Peyer's patch (tissue), 4 donors: ENCODE results near the gene TLR9. TPM values are rescaled to one million over a fixed set of nuclear protein-coding genes. Genes with fewer than 3 reads are reported as not detected.

ENCODE experiments used
- DNase-seq, 3 donors: peaks; one replicate each; pipeline ENCODE4 v3.0.0-alpha.2; 2017 to 2019
- H3K27ac ChIP-seq, 4 donors: fragments of 200-600 bp; sonication (generic); one replicate each; pipeline ENCODE4 v1.5.1; 2016 to 2019
- H3K27me3 ChIP-seq, 2 donors: fragments of 200-600 bp; sonication (generic); one replicate each; pipeline ENCODE4 v1.5.1; 2019
- H3K36me3 ChIP-seq, 3 donors: fragments of 200-600 bp; sonication (generic); one replicate each; pipeline ENCODE4 v1.5.1; 2016 to 2019
- H3K4me1 ChIP-seq, 4 donors: fragments of 200-600 bp; sonication (generic); one replicate each; pipeline ENCODE4 v1.5.1; 2016 to 2019
- H3K4me3 ChIP-seq, 4 donors: fragments of 200-600 bp; sonication (generic); 1 replicate in 3 of 4; 2 replicates in 1 of 4; pipeline ENCODE4 v1.5.1; 2016 to 2019; ENCODE audit warnings: mild to moderate bottlenecking in 1 of 4
- H3K9me3 ChIP-seq, 4 donors: fragments of 200-600 bp; sonication (generic); one replicate each; pipeline ENCODE4 v1.5.1; 2016 to 2019; ENCODE audit warnings: mild to moderate bottlenecking in 1 of 4
- POLR2A ChIP-seq, 2 donors: fragments of 450-650 bp; IDR thresholded peaks; one replicate each; pipeline ENCODE4 v1.5.1; 2017; ENCODE audit warnings: antibody characterized with exemption in 2 of 2, mild to moderate bottlenecking in 2 of 2, moderate library complexity in 2 of 2
- total RNA-seq, 4 donors: library from RNA; depleted of rRNA; stranded (reverse); fragments of >200 nt; gene quantifications; one replicate each; pipeline ENCODE4 v1.1.0, GENCODE V29; 2016
- TF ChIP-seq, protein P1 (sequence below), 6 experiments: fragments of 450-650 bp in 4 of 6; fragments of 200-600 bp in 2 of 6; sonication (generic) in 1 of 6; IDR thresholded peaks; one replicate each; pipeline ENCODE4 v1.5.1; 2017 to 2019; ENCODE audit warnings: antibody characterized with exemption in 6 of 6, mild to moderate bottlenecking in 3 of 6, moderate library complexity in 1 of 6

TLR9 gene
- total RNA-seq, 4 donors from 2014 or later = 0.27 to 1.7 TPM; not detected in 2

DNA sequence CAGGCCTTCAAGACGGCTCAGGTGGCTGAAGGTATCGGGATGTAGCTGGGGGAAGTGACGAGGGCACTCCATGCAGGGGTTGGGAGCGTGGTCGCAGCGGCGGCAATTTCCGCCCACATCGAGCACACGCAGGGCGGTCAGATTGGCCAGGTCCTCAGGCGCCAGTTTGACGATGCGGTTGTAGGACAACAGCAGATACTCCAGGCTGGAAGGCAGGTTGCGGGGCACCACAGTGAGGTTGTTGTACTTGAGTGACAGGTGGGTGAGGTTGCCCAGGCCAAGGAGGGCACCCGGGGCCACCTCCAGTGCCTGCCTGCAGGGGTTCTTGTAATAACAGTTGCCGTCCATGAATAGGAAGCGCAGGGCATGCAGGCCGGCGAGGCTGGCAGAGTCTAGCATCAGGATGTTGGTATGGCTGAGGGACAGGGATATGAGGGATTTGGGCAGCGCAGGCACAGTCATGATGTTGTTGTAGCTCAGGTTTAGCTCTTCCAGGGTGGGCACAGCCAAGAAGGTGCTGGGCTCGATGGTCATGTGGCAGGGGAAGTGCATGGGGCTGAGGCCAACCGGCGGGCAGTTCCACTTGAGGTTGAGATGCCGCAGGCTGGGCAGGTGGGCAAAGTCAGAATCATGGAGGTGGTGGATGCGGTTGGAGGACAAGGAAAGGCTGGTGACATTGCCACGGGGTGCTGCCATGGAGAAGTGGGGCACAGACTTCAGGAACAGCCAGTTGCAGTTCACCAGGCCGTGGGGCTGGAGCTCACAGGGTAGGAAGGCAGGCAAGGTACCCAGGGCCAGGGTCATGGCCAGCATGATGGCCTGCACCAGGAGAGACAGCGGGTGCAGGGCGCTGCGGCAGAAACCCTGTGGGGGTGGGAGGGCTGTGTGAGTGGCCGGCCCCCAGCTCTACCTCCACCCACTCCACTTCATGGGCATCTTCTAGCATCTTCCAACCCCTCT lies 1.7 kb downstream of the TLR9 start:
- TF ChIP-seq POLR2A (IDR thresholded peaks at IDR 0.05) = no peak
- TF ChIP-seq, protein P1, sequence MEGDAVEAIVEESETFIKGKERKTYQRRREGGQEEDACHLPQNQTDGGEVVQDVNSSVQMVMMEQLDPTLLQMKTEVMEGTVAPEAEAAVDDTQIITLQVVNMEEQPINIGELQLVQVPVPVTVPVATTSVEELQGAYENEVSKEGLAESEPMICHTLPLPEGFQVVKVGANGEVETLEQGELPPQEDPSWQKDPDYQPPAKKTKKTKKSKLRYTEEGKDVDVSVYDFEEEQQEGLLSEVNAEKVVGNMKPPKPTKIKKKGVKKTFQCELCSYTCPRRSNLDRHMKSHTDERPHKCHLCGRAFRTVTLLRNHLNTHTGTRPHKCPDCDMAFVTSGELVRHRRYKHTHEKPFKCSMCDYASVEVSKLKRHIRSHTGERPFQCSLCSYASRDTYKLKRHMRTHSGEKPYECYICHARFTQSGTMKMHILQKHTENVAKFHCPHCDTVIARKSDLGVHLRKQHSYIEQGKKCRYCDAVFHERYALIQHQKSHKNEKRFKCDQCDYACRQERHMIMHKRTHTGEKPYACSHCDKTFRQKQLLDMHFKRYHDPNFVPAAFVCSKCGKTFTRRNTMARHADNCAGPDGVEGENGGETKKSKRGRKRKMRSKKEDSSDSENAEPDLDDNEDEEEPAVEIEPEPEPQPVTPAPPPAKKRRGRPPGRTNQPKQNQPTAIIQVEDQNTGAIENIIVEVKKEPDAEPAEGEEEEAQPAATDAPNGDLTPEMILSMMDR (IDR thresholded peaks at IDR 0.05) = no peak
- peak overlapping the region in 2 of 4 donors; percentile 25 to 41 for H3K4me3 ChIP-seq
- peaks cover 0 to 32% (median 20%) of the 10 kb centered on the region in 4 donors for H3K4me1 ChIP-seq
- no peaks in the 10 kb centered on the region for H3K9me3 ChIP-seq
- H3K27ac ChIP-seq = peak overlapping the region in 1 of 4 donors; percentile 84
- peaks cover 0 to 13% (median 0%) of the 10 kb centered on the region in 3 donors for H3K36me3 ChIP-seq
- no peak for DNase-seq
- H3K27me3 ChIP-seq = no peaks in the 10 kb centered on the region

DNA sequence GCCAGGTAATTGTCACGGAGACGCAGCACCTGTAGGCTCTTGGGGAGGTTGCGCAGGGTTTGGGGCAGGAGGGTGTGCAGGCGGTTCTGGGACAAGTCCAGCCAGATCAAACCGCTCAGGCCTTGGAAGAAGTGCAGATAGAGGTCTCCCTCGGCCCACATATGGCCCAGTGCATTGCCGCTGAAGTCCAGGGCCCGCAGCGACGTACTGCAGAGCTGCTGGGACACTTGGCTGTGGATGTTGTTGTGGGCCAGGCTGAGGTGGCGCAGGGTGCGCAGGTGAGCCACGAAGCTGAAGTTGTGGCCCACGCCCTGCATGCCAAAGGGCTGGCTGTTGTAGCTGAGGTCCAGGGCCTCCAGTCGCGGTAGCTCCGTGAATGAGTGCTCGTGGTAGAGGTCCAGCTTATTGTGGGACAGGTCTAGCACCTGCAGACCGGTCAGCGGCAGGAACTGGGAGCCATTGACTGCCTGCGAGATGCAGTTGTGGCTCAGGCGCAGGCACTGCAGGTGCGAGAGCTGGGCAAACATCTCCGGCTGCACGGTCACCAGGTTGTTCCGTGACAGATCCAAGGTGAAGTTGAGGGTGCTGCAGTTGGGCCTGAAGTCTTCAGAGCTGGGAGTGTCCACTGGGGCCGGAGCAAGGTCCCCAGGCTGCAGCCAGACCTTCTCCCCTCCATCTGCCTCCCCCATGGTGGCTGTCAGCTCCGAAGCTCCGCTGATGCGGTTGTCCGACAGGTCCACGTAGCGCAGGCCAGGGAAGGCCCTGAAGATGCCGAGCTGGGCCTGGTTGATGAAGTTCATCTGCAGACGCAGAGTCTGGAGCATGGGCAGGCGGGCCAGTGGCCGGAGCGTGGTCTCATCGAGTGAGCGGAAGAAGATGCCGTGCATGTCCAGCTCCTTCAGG lies 2.9 kb downstream of the TLR9 start:
- no peak for DNase-seq
- Histone ChIP-seq H3K4me3 (no peak overlapping the region), H3K9me3 (no peaks in the 10 kb centered on the region), H3K4me1 (peaks cover 6 to 42% (median 32%) of the 10 kb centered on the region in 4 donors), H3K36me3 (peaks cover 0 to 1% (median 0%) of the 10 kb centered on the region in 3 donors), H3K27me3 (no peaks in the 10 kb centered on the region), H3K27ac (peak overlapping the region in 1 of 4 donors; percentile 84)
- TF ChIP-seq, protein P1 (IDR thresholded peaks at IDR 0.05) = no peak
- TF ChIP-seq POLR2A (IDR thresholded peaks at IDR 0.05) = no peak

DNA sequence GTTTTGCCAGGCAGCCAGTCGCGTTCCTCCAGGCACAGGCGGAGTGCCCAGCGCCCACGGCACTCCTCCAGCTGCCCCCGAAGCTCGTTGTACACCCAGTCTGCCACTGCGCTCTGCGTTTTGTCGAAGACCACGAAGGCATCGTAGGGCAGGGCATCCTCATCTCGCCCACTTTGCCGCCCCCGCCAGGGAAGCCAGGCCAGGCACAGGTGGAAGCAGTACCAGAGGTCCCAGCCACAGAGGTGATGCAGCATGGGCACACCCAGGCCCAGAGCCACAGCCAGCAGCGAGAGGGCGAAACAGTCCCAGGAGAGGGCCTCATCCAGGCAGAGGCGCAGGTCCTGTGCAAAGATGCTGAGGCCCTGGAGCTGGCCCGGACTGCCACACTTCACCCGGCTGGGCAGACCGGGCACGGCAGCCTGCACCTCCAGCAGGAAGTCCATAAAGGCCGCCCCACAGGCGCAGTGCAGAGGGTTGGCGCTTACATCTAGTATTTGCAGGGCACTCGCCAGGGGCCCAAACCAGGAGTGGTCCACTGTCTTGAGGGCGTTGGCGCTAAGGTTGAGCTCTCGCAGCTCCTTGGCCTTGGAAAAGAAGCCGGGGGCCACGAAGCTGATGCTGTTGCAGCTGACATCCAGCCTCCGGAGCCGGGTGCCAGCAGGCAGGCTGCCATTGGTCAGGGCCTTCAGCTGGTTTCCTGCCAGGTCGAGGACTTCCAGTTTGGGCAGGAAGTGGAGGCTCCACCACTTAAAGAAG lies 3.7 kb downstream of the TLR9 start:
- peak in 2 of 3 donors; percentile 52 to 64 for DNase-seq
- TF ChIP-seq POLR2A (IDR thresholded peaks at IDR 0.05) = no peak
- TF ChIP-seq, protein P1 (IDR thresholded peaks at IDR 0.05) = no peak
- no peaks in the 10 kb centered on the region for H3K36me3 ChIP-seq
- H3K4me1 ChIP-seq = peaks cover 7 to 43% (median 38%) of the 10 kb centered on the region in 4 donors
- H3K9me3 ChIP-seq = no peaks in the 10 kb centered on the region
- H3K4me3 ChIP-seq = no peak overlapping the region
- H3K27ac ChIP-seq = peak overlapping the region in 1 of 4 donors; percentile 68
- H3K27me3 ChIP-seq = no peaks in the 10 kb centered on the region

DNA sequence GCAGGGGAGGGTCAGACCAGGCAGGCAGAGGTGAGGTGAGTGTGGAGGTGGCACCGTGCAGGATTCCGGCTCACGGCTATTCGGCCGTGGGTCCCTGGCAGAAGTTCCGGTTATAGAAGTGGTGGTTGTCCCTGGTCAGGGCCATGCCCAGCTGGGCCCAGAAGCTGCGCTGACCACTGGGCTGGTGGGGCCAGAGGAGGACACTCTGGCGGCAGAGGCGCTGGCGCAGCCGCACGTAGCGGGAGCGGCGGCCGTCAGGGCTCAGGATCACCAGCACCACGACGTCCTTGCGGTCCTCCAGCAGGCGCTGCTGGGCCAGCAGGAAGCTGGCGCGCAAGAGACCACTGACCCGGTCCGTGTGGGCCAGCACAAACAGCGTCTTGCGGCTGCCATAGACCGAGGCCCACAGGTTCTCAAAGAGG lies 4.3 kb downstream of the TLR9 start:
- H3K27me3 ChIP-seq = no peaks in the 10 kb centered on the region
- no peaks in the 10 kb centered on the region for H3K9me3 ChIP-seq
- peak overlapping the region in 1 of 4 donors; percentile 68 for H3K27ac ChIP-seq
- no peak for DNase-seq
- no peak for TF ChIP-seq POLR2A (IDR thresholded peaks at IDR 0.05)
- peaks cover 12 to 44% (median 37%) of the 10 kb centered on the region in 4 donors for H3K4me1 ChIP-seq
- H3K36me3 ChIP-seq = no peaks in the 10 kb centered on the region
- no peak overlapping the region for H3K4me3 ChIP-seq

DNA sequence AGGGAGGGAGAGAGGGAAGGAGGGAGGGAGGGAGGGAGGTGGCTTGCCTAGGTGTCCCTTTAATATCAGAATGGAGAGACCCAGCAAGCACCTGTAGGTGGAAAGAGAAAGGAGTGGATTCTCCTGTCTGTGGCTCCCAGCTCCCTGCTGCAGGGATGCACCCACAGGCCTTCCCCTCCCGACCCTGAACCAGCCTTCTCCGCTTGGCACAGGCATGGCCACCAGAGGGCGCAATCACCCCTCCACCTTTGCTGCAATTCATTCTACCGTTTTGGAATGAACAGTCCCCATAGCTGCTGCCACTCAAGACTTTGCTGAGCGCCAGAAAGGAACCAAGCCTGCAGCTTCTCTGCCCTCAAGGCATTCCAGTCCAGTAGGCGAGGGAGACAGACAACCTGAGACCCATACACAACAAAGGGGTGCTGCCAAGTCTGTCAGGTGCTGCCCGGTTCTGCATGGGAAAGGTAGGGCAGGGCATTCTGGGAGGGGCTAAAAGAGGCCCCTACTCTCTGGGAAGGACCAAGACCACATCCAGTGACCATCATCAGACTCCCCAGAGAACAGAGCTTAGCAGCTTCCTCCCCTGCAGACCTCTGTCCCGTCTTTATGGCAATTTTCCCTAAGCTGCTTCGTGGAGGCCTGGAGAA lies 4.9 kb downstream of the TLR9 start:
- H3K27ac ChIP-seq = peak overlapping the region in 1 of 4 donors; percentile 68
- H3K36me3 ChIP-seq = peaks cover 0 to 4% (median 0%) of the 10 kb centered on the region in 3 donors
- H3K27me3 ChIP-seq = no peaks in the 10 kb centered on the region
- no peaks in the 10 kb centered on the region for H3K9me3 ChIP-seq
- TF ChIP-seq, protein P1 (IDR thresholded peaks at IDR 0.05) = peak; percentile 75 to 97 (median 86)
- no peak for TF ChIP-seq POLR2A (IDR thresholded peaks at IDR 0.05)
- peak; percentile 86 to 93 (median 87) for DNase-seq
- no peak overlapping the region for H3K4me3 ChIP-seq
- peaks cover 12 to 46% (median 35%) of the 10 kb centered on the region in 4 donors for H3K4me1 ChIP-seq
